Hypothalamus (tissue), 51 donors: Measurements from ENCODE around the gene SS18.

Experiments
- DNase-seq, 51 donors: peaks; one replicate each; lab custom pipeline; 2025; lab: John Stamatoyannopoulos, UW

The SS18 gene

GRCh38 chr18:26074246-26074645 is 16.2 kb downstream of the SS18 start:
- DNase-seq, result no peak

GRCh38 chr18:26073758-26074157 is 16.7 kb downstream of the SS18 start:
- no peak for DNase-seq

- DNase-seq, result no peak
Observed at GRCh38 chr18:26071725-26072124, 18.7 kb downstream of the SS18 start.

- DNase-seq, result no peak
Observed at GRCh38 chr18:26071020-26071419, 19.4 kb downstream of the SS18 start.

- no peak for DNase-seq
Observed at GRCh38 chr18:26059357-26059756, 31.1 kb downstream of the SS18 start.

GRCh38 chr18:26057344-26057773 is 33.1 kb downstream of the SS18 start:
- peak in 2 of 51 donors; percentile 5 to 13 for DNase-seq

- no peak for DNase-seq
Observed at GRCh38 chr18:26056291-26056690, 34.1 kb downstream of the SS18 start.

GRCh38 chr18:26052505-26052904 is 37.9 kb downstream of the SS18 start:
- no peak for DNase-seq

GRCh38 chr18:26051843-26052242 is 38.6 kb downstream of the SS18 start:
- no peak for DNase-seq

GRCh38 chr18:26046419-26047077 is 43.9 kb downstream of the SS18 start:
- DNase-seq, result no peak

GRCh38 chr18:26044807-26045206 is 45.6 kb downstream of the SS18 start:
- DNase-seq, result no peak

GRCh38 chr18:26040051-26040656 is 50.3 kb downstream of the SS18 start:
- DNase-seq, result no peak

- DNase-seq, result no peak
Observed at GRCh38 chr18:26039203-26039602, 51.2 kb downstream of the SS18 start.

GRCh38 chr18:26036635-26037034 is 53.8 kb downstream of the SS18 start:
- DNase-seq, result no peak

- DNase-seq, result no peak
Observed at GRCh38 chr18:26034850-26035497, 55.4 kb downstream of the SS18 start.

- DNase-seq, result no peak
Observed at GRCh38 chr18:26022585-26022984, 67.8 kb downstream of the SS18 start.

GRCh38 chr18:26021061-26021754 is 69.2 kb downstream of the SS18 start:
- DNase-seq, result no peak

- peak in 1 of 51 donors; percentile 8 for DNase-seq
Observed at GRCh38 chr18:26017929-26018328, 72.5 kb downstream of the SS18 start.

- no peak for DNase-seq
Observed at GRCh38 chr18:26014462-26014861, 76.0 kb downstream of the SS18 start.

GRCh38 chr18:26008619-26009018 is 81.8 kb downstream of the SS18 start:
- DNase-seq, result no peak

- no peak for DNase-seq
Observed at GRCh38 chr18:26008096-26008495, 82.3 kb downstream of the SS18 start.
